Astrocyte of the spinal cord (primary cell): Measurements from ENCODE around the gene FRA10AC1.
"Not testable (repeated sequence)": the region's sequence is repeated elsewhere in the genome, so short reads cannot be mapped to it uniquely, and the experiment has no call there.

ENCODE experiments used
- DNase-seq: peaks from one replicate; pipeline ENCODE4 v3.0.0; 2011; ENCODE audit warnings: low read depth, low spot score
- H3K4me3 ChIP-seq: 2 replicates; pipeline ENCODE4 v1.5.1; 2011; ENCODE audit warnings: low read depth, mild to moderate bottlenecking, low read length, moderate library complexity
- in situ Hi-C: cut with HindIII; loops from 2 replicates; pipeline ENCODE4 v1.10.0; 2017; ENCODE audit warnings: low sequenced_read_pairs
- TF ChIP-seq, protein P1 (sequence below): IDR thresholded peaks from 2 replicates; pipeline ENCODE4 v1.5.1; 2012; ENCODE audit warnings: low read depth, mild to moderate bottlenecking, low read length, inconsistent platforms

Gene FRA10AC1

DNA sequence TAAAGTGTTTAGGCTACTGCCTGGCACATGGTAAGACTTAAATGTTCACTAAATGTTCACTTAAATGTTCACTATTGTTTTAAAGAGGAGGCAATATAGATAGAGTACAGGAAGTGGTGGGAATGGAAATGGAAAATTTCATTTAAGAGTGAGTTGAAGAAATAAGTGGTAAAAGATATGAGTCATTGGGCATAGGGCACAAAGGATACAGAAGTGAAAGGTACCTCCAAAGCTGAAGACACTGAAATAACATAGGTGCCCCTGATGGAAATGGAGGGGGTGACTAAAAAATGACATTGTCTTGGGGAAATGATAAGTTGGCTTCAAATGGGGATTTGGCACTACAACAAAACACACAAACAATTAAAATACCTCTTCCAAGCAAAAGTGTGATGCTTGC lies 5.2 kb upstream of the FRA10AC1 start:
- in situ Hi-C loops = no loop called here
- TF ChIP-seq, protein P1, sequence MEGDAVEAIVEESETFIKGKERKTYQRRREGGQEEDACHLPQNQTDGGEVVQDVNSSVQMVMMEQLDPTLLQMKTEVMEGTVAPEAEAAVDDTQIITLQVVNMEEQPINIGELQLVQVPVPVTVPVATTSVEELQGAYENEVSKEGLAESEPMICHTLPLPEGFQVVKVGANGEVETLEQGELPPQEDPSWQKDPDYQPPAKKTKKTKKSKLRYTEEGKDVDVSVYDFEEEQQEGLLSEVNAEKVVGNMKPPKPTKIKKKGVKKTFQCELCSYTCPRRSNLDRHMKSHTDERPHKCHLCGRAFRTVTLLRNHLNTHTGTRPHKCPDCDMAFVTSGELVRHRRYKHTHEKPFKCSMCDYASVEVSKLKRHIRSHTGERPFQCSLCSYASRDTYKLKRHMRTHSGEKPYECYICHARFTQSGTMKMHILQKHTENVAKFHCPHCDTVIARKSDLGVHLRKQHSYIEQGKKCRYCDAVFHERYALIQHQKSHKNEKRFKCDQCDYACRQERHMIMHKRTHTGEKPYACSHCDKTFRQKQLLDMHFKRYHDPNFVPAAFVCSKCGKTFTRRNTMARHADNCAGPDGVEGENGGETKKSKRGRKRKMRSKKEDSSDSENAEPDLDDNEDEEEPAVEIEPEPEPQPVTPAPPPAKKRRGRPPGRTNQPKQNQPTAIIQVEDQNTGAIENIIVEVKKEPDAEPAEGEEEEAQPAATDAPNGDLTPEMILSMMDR = no peak
- no peak overlapping the region for H3K4me3 ChIP-seq
- DNase-seq = no peak

DNA sequence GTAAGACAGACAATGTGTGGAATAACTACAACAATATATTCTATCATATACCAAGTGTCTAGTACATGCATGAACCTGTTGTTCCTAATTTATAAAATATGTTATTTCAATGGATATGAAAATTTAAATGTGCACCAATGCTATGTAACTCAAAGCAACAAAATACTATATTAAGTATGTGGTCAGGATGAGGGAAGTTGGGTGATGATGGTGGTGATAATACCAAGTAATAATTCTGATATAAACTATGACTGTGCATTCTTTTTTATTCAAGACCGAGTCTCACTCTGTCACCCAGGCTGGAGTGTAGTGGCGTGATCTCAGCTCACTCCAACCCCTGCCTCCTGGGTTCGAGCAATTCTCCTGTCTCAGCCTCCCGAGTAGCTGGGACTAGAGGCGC lies 2.1 kb upstream of the FRA10AC1 start:
- in situ Hi-C loops = no loop called here
- TF ChIP-seq, protein P1 = no peak
- no peak overlapping the region for H3K4me3 ChIP-seq
- DNase-seq = no peak

DNA sequence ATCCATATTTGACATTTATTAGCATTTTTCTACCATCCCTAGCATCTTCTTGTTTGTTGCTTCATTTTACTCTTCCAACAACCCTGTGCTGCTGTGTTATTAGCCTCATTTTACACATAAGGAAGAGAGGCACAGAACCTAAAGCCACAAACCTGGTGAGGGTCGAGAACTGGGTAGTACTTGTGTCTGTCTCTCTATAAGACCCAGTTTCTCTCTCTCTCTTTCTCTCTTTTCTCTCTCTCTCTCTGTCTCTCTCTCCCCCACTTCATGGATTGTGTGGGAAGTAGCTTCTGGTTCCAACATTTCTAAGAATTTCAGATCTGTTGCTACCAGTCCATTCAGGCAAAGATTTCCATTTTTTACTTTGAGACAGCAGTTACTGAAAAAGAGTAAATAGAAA lies 1.4 kb upstream of the FRA10AC1 start:
- in situ Hi-C loops = no loop called here
- TF ChIP-seq, protein P1 = no peak
- no peak overlapping the region for H3K4me3 ChIP-seq
- DNase-seq = no peak

DNA sequence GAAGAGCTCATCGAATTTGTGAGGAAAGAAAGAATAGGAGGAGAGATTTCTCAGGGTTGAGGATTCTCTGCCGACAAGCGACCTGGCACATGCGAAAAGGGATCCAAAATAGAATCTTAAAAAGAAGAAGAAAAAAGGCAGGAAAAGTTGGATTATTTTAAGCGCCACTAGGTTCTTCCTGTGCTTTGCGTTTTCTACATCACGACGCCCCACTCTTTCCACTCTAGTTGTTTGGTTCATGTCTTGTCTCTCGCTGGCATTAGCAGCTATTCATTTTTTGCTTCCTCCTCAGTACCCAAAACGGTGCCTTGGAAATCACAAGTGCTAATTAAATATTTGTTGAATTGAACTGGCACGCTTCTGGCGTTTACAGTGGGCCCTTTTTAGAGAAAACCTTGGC lies 674 bp upstream of the FRA10AC1 start:
- TF ChIP-seq, protein P1 = no peak
- in situ Hi-C loops = no loop called here
- DNase-seq = no peak
- H3K4me3 ChIP-seq = peak overlapping the region; percentile 71

DNA sequence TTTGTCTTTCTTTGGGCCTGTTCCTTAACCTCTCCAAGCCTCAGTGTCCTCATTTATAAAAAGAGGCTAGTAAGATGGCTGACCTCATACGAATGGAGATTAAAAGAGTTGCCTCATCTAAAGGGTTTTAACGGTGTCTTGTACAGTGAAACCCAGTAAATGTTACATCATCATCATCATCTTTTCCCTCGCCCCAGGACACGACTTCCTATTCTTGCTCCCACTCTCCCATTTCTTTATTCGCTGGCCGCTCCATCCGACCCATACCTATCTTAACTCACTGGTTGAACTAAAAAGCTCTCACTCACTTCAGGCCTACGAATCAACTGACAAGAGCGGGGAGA lies 554 bp downstream of the FRA10AC1 start:
- DNase-seq = peak; percentile 64
- TF ChIP-seq, protein P1 = no peak
- in situ Hi-C loops = no loop called here
- H3K4me3 ChIP-seq = peak overlapping the region; percentile 71

DNA sequence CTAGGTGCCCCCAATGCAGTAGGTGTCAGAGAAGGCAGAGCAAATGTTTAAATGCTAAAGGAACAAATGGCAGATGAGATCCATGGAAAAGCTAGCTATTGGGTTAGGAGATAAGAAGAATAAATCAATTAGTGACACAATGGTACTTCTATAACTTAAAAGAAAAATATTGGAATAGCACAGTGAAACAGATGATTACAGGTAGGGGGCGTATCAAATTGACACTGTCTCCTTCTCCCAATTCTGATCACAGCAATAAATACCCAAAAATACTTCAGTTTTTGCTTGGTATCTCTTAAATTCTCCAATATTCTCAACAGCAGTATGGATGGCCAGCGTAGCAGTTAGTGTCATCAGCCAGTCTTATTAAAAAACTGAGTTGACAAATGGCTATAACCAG lies 5.2 kb downstream of the FRA10AC1 start:
- in situ Hi-C loops = no loop called here
- no peak for DNase-seq
- TF ChIP-seq, protein P1 = no peak
- H3K4me3 ChIP-seq = no peak overlapping the region

DNA sequence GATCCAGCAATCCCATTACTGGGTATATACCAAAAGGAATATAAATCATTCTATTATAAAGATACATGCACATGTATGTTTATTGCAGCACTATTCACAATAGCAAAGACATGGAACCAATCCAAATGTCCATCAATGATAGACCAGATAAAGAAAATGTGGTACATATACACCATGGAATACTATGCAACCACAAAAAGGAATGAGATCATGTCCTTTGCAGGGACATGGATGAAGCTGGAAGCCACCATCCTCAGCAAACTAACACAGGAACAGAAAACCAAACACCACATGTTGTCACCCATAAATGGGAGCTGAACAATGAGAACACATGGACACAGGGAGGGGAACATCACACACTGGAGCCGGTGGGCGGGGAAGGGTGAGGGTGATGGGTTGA lies 5.8 kb downstream of the FRA10AC1 start:
- in situ Hi-C loops, DNase-seq: not testable (repeated sequence)

More for the DNA sequence above, 5.8 kb downstream of the FRA10AC1 start:
- H3K4me3 ChIP-seq = not testable (repeated sequence)
